GM23248 (cell line): ENCODE measurements around the gene PROC.

ENCODE experiments used
- EZH2 ChIP-seq: fragments of 200-600 bp; sonication (generic); IDR thresholded peaks from 2 replicates; pipeline ENCODE4 v1.6.1; 2018; ENCODE audit warnings: antibody characterized with exemption, mild to moderate bottlenecking; ENCODE audit not compliant: insufficient read depth, poor library complexity, severe bottlenecking
- EZH2phosphoT487 ChIP-seq: fragments of 200-600 bp; sonication (generic); IDR thresholded peaks from 2 replicates; pipeline ENCODE4 v1.6.1; 2018; ENCODE audit warnings: antibody characterized with exemption, moderate library complexity, mild to moderate bottlenecking, low read depth; ENCODE audit not compliant: insufficient read depth

- TF ChIP-seq EZH2phosphoT487 (no peak), EZH2 (no peak)
Measured at GRCh38 chr2:127429291-127429690, 11.1 kb downstream of the PROC start.
